Skin of body (tissue), 2 donors: ENCODE results near the gene AKT2. TPM values are rescaled to one million over a fixed set of nuclear protein-coding genes. Genes with fewer than 3 reads are reported as not detected.

Experiments
- DNase-seq: peaks from one replicate; lab custom pipeline; 2025; lab: John Stamatoyannopoulos, UW
- total RNA-seq: library from RNA; depleted of rRNA; stranded (reverse); fragments of >200 nt; gene quantifications from one replicate; pipeline ENCODE4 v1.2.3, GENCODE V29; 2014

The AKT2 gene
- total RNA-seq, 1 donor from 2014 or later = 94.4 TPM

GRCh38 chr19:40236366-40236765, 48.8 kb downstream of the AKT2 start:
- no peak for DNase-seq

DNA sequence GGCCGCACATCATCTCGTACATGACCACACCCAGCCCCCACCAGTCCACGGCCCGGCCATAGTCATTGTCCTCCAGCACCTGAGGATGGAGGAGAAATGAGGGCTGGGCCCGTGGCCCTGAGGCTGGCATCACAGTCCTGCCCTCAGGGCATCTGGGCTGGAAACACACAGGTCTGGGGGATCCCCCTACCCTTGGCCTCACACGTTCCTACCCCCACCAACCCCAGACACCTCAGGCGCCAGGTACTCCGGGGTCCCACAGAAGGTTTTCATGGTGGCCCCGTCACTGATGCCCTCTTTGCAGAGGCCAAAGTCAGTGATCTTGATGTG, 49.2 kb downstream of the AKT2 start:
- no peak for DNase-seq

GRCh38 chr19:40235238-40236025, 49.7 kb downstream of the AKT2 start:
- no peak for DNase-seq

DNA sequence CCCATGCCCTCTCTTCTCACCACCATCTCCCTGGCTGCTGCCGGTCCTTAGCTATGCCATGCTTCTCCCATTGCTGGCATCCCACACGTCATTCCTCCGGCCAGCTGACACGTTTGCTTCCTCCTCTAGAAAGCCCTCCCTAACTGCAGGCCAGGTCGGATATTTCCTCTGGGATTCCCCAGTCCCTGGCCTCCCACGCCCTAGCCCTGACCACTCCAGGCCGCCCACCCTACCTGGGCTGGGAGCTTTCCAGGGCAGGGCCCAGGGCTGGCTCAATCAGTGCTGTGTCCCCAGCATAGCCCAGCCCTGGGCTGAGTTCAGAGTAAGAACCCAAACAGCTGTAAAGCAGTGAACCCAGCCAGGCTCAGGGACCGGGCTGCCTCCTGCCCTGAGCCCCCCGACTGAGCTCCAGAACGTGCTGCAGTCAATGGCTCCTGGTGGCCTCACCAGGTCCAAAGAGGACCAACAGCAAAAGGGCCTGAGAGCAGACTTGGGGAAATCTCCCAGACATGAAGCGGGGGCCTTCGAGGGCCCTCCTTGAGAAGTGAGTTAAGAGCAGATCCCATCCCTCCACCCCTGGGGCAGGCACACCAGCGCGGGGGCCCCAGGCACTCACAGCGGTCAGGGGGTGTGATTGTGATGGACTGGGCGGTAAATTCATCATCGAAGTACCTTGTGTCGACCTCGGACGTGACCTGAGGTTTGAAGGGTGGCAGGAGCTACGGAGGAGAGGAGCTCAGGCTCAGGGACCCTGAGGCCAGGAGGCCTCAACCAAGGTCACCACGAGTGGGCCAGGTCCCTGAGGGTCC, 50.5 kb downstream of the AKT2 start:
- no peak for DNase-seq

- DNase-seq = no peak
These were observed 51.2 kb downstream of the AKT2 start for GRCh38 chr19:40233811-40234389.

DNA sequence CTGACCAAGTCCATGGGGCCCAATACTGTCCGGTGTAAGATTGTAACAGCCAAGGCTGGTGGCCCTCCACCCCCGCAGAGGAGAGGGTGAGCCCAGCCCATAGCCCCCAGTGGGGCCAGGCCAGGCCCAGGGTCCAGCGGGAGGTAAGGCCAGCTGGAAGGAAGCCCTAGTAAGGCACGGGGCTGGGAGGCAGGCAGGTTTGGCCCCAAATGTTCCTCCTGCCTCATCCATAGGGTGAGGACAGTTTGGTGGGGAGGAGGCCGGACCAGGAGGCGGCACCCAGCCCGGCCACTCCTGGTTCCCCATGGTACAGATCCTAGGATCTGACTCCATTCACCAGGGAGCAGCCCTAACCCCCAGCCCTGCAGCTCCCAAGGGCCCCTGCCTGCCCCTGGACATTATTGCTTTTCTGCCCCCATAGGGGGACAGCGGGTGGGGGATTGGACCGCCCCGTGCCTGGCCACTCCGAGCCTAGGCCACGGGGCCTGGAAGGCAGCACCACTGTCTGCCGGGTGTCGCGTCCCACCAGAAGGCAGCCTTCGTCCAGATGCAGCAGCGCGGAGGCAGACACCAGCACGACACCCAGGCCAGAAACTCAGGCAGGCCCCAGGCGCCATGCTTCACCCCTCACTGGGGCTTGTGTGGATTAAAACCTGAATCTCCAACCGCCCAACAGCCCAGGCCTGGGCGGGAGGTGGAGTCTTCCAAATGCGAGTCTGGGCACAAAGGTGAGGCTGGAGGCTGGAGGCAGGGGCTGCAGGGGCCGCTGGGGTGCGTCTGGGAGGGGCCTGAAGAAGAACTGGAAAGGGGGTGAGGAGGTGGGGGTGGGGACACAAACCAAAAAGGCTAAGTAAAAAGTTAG, 52.0 kb downstream of the AKT2 start:
- DNase-seq = no peak

DNA sequence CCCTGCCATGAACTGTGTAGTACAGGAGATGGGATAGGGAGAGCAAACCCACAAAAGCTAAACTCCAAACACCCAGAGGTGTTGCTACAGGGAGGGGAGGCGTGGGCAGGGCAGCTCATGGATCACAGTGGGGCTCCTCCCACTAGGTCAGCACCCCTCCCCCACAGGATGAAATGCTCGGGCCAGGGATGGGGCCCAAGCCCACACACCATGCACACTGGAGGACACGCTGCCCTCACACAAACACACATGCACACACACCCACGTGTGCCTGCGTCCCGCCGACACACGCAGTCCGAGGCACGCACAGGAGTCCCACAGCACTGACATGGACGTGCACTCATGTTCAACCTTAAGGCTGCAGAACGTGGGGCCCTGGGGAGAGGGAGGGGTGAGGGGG, 52.7 kb downstream of the AKT2 start:
- DNase-seq = no peak

DNA sequence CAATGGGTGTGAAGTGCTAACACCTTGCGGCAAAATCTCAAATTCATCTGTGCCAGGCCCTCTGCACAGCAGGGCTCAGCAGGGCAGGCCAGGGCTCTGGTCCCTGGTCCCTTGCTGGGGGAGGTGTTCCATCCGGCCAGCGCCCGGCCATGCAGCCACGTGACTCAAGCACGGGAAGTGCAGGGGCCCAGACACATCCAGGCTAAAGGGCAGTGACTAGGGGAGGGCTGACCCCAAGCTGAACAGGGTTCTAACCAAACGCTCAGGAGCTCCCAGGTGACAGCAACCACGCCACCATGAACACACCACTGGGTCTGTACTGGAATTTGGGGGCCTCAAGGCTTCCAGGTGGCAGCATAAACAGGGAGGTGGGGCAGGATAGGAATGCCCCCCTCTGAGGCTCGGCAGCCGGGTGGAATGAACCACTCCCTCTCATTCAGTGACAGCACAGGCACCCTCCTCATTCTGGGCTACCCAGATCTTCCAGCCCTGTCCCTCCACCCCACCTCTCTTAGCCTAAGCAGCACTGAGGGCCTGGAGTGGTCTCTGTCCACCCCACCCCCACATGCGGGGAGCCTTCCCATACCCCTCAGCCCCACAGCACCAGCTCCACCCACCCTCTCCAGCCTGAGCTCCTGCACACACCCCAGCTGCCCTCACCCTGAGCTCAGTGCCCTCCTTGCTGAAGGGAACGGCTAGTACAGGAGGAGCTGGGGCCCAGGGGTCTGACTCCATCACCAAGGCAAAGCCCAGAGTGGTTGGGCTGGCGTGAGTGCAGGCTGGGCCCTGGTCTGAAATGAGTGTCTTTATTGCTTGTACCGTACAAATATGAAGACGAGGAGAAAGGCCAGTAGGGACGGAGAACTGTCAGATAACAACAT, 53.4 kb downstream of the AKT2 start:
- no peak for DNase-seq

DNA sequence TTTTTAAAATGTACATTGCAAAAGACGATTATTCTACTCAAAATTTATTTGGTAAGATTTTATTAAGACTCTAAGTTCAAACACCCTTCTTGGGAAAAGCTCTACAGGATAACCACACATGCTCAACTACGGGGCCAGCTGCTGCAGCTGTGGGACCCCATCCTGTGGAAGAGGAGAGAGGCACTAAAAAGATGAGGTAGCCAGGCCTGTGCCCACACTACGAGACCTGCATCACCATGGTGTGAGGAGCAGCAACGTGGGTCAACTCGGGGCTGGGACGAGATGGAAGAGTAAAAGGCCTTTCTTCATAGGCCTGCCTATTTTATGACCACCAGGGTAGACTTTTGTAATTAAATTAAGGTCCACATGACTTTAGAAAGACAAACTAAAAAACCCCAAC, 54.1 kb downstream of the AKT2 start:
- DNase-seq = no peak

DNA sequence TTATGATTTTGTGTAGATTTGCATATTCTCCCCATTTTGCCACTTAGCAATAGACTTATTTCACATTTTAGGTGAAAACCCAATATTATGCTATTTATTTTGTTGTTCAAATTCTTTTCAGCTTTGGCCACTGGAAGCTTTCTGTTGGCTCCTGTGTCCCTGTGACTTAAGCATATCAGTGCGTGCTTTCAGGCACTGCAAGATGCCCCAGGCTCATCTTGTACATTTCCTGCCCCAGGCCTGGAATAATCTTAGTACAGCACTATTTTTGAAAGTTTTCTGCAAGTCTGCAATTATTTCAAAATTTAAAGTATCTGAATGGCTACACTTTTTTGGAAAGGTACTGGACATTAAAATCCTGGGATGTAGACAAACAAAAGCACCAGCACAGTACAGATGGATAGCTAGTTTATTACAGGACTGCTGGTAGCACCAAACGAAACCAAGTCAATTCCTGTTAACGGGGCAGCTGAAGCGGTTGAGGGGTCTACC, 55.2 kb downstream of the AKT2 start:
- DNase-seq = no peak

DNA sequence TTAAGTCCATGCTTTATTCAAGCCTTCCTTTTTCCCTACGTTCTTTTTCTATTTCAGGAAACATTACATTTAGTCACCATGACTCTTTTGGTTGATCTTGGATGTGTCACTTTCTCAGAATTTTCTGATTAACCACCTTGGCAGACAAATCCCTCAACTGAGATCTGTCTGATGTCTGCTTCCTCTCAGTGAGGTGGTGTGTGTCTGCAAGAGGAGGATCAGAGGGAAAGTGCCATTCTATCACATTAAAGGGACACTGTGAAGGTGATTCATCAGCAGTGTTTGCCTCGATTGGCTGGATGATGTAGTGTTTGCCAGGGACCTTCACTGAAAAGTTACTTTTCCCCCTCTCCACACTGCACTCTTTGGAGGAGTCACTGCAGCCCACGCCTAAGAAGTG, 55.7 kb downstream of the AKT2 start:
- DNase-seq = no peak

DNA sequence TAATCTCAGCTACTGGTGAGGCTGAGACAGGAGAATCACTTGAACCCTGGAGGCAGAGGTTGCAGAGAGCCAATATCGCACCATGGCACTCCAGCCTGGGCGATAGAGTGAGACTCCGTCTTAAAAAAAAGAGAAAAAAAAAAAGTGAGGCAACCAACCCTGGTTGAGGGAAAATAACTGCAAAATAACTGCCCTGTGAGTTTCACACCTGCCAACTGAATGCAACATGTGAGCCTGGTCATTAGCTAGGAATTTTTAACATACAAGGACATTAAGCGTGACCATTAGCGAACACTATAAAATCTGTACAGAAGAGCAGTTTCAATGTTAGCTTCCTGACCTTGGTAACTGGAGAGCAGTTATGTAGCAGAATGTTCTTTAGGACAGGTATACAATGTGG, 56.3 kb downstream of the AKT2 start:
- DNase-seq = no peak

GRCh38 chr19:40228346-40228745, 56.8 kb downstream of the AKT2 start:
- no peak for DNase-seq

GRCh38 chr19:40225440-40226305, 59.5 kb downstream of the AKT2 start:
- DNase-seq = no peak

GRCh38 chr19:40224342-40225150, 60.6 kb downstream of the AKT2 start:
- no peak for DNase-seq

- no peak for DNase-seq
These were observed 61.9 kb downstream of the AKT2 start for GRCh38 chr19:40223135-40223822.

GRCh38 chr19:40221858-40222619, 63.1 kb downstream of the AKT2 start:
- peak; percentile 84 for DNase-seq
